ENCODE data around the gene FBXO2.

- TF ChIP-seq CTCF (optimal IDR thresholded peaks at IDR 0.05 in 1 of 3, IDR thresholded peaks at IDR 0.05 in 1 of 3, conservative IDR thresholded peaks at IDR 0.05 in 1 of 3; ENCODE audit: extremely low read depth in 1 of 3, insufficient read depth in 2 of 3, low read length in 3 of 3) (peak in 1 of 3 experiments; percentile 25), EZH2 (IDR thresholded peaks at IDR 0.05; ENCODE audit: low read length) (no peak)
Measured at GRCh38 chr1:11676386-11677103, 22.3 kb upstream of the FBXO2 start.

Measured in keratinocyte (primary cell).